Activated B cell treated with CpG ODN at 0.5 μM for 24 hours (primary cell): ENCODE results near the gene NPR1. TPM values are rescaled to one million over a fixed set of nuclear protein-coding genes. Genes with fewer than 3 reads are reported as not detected.

Experiments used
- ATAC-seq: fragments of 200-7000 bp; cut with Tn5 transposase; one replicate; pipeline ENCODE4 v1.10.0; 2021; ENCODE audit warnings: low read depth, mild to moderate bottlenecking, moderate library complexity
- CTCF ChIA-PET: fragments of 350-600 bp; sonication (Branson Sonifier 250); formaldehyde crosslinking; loops from one replicate; lab custom pipeline; 2021; ENCODE audit warnings: antibody characterized with exemption; lab: Charles Lee
- POLR2A ChIA-PET: fragments of 350-600 bp; sonication (Branson Sonifier 250); formaldehyde crosslinking; loops from one replicate; lab custom pipeline; 2021; ENCODE audit warnings: antibody characterized with exemption; lab: Charles Lee
- DNase-seq: peaks from one replicate; pipeline ENCODE4 v3.0.0; 2022
- H3K27ac Mint-ChIP-seq: one replicate; pipeline ENCODE4 v1.8.0; 2020; ENCODE audit warnings: mixed read lengths
- H3K27me3 Mint-ChIP-seq: one replicate; pipeline ENCODE4 v1.8.0; 2021; ENCODE audit warnings: mixed read lengths
- H3K36me3 Mint-ChIP-seq: one replicate; pipeline ENCODE4 v1.8.0; 2021; ENCODE audit warnings: low read depth, mixed read lengths
- H3K4me1 Mint-ChIP-seq: one replicate; pipeline ENCODE4 v1.8.0; 2021; ENCODE audit warnings: mixed read lengths
- H3K4me3 Mint-ChIP-seq: one replicate; pipeline ENCODE4 v1.8.0; 2020; ENCODE audit warnings: mild to moderate bottlenecking, mixed read lengths
- H3K9me3 Mint-ChIP-seq: one replicate; pipeline ENCODE4 v1.8.0; 2020; ENCODE audit warnings: mixed read lengths
- intact Hi-C: fragments of 100-400 bp; cut with micrococcal nuclease; formaldehyde crosslinking; loops from one replicate; pipeline ENCODE4 v1.15.1; 2024
- total RNA-seq: library from RNA; stranded (reverse); gene quantifications from 2 replicates; pipeline ENCODE4 v1.2.3, GENCODE V29; 2022
- TF ChIP-seq, protein P1 (sequence below): fragments of 200-600 bp; IDR thresholded peaks from one replicate; pipeline ENCODE4 v1.8.0; 2022; ENCODE audit warnings: antibody characterized with exemption, mild to moderate bottlenecking

Gene NPR1
- total RNA-seq, 1 donor from 2014 or later, result 0.82 TPM

DNA sequence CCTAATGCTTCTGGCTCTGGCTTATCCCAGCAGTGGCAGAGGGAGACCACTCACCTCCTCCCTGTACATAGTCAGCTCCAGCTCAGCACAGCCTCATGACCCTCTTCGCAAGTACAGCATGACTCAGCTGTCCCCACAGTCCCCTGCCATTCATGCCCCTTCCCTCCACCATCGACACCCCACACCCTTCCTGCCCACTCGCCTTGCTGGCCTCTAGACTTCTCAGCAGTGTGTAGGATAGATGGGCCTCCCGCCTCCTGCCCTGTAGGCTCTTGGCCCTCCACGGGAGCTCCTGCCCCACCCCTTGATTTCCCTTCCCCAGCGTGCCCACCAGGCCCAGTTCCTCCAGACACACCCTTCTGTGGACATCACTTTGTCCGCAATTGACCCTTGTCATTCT lies 9.8 kb downstream of the NPR1 start:
- Mint-ChIP-seq H3K36me3 (no peaks in the 10 kb centered on the region), H3K4me3 (no peak overlapping the region), H3K4me1 (peaks cover 7% of the 10 kb centered on the region), H3K27me3 (peaks cover 19% of the 10 kb centered on the region), H3K27ac (no peak overlapping the region), H3K9me3 (no peaks in the 10 kb centered on the region)
- TF ChIP-seq, protein P1, sequence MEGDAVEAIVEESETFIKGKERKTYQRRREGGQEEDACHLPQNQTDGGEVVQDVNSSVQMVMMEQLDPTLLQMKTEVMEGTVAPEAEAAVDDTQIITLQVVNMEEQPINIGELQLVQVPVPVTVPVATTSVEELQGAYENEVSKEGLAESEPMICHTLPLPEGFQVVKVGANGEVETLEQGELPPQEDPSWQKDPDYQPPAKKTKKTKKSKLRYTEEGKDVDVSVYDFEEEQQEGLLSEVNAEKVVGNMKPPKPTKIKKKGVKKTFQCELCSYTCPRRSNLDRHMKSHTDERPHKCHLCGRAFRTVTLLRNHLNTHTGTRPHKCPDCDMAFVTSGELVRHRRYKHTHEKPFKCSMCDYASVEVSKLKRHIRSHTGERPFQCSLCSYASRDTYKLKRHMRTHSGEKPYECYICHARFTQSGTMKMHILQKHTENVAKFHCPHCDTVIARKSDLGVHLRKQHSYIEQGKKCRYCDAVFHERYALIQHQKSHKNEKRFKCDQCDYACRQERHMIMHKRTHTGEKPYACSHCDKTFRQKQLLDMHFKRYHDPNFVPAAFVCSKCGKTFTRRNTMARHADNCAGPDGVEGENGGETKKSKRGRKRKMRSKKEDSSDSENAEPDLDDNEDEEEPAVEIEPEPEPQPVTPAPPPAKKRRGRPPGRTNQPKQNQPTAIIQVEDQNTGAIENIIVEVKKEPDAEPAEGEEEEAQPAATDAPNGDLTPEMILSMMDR, result no peak
- ATAC-seq (no peak), DNase-seq (no peak)
- ChIA-PET POLR2A (no interaction called here), CTCF (no interaction called here)
- intact Hi-C loops, result no loop called here

DNA sequence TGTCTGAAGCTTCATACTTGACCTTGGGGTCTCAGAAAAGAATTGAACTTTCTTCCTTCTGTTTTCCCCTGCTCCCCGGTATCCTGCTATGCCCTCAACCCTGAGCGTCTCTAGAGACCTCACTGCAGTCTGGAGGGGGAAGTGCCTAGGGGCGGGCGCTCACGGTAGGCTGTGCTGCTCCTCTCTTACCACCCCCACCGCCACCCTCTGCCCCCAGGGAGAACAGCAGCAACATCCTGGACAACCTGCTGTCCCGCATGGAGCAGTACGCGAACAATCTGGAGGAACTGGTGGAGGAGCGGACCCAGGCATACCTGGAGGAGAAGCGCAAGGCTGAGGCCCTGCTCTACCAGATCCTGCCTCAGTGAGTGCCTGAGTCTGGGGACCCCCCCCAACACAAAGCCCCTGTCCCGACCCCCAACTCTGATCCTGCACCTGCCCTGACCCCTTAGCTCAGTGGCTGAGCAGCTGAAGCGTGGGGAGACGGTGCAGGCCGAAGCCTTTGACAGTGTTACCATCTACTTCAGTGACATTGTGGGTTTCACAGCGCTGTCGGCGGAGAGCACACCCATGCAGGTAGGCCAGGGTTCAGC lies 10.3 kb downstream of the NPR1 start:
- ChIA-PET POLR2A (no interaction called here), CTCF (no interaction called here)

DNA sequence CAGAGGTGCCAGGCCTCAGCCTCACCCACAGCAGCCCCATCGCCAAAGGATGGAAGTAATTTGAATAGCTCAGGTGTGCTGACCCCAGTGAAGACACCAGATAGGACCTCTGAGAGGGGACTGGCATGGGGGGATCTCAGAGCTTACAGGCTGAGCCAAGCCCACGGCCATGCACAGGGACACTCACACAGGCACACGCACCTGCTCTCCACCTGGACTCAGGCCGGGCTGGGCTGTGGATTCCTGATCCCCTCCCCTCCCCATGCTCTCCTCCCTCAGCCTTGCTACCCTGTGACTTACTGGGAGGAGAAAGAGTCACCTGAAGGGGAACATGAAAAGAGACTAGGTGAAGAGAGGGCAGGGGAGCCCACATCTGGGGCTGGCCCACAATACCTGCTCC lies 15.0 kb downstream of the NPR1 start:
- Mint-ChIP-seq H3K4me3 (no peak overlapping the region), H3K9me3 (no peaks in the 10 kb centered on the region), H3K27me3 (peaks cover 2% of the 10 kb centered on the region), H3K36me3 (no peaks in the 10 kb centered on the region), H3K27ac (no peak overlapping the region), H3K4me1 (peaks cover 7% of the 10 kb centered on the region)
- ChIA-PET CTCF (no interaction called here), POLR2A (no interaction called here)
- intact Hi-C loops, result no loop called here
- TF ChIP-seq, protein P1, result no peak
- ATAC-seq, result no peak
- DNase-seq, result no peak

More for the DNA sequence above, 10.3 kb downstream of the NPR1 start:
- no peaks in the 10 kb centered on the region for H3K9me3 Mint-ChIP-seq
- TF ChIP-seq, protein P1, result no peak
- no peaks in the 10 kb centered on the region for H3K36me3 Mint-ChIP-seq
- ATAC-seq (no peak), DNase-seq (no peak)
- no peak overlapping the region for H3K4me3 Mint-ChIP-seq
- intact Hi-C loops, result no loop called here
- peaks cover 17% of the 10 kb centered on the region for H3K27me3 Mint-ChIP-seq
- H3K27ac Mint-ChIP-seq, result no peak overlapping the region
- peaks cover 7% of the 10 kb centered on the region for H3K4me1 Mint-ChIP-seq

DNA sequence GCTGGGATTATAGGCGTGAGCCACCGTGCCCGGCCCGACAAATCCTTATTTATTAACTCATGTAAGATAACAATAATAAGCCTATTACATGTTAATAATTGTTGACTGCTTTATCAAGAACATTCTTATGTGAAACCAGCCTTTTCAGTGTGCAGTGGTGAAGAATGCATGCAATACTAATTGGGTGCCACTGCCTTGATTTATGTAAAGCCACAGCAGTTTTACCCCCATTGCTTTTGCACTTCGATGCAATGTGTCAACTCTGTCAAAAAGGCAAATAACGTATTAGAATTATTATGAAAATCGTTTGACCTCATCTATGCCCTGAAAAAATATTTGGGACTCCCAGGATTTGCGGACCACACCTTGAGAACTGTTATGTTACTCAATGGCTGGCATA lies 18.3 kb downstream of the NPR1 start:
- H3K36me3 Mint-ChIP-seq, result no peaks in the 10 kb centered on the region
- H3K27me3 Mint-ChIP-seq, result no peaks in the 10 kb centered on the region
- POLR2A ChIA-PET, result interaction anchor here (1.1 kb wide), 1 partner anchor 294 kb away, joined by 3 read pairs; the partner anchor contains the start of gene RPS27
- H3K4me3 Mint-ChIP-seq, result no peak overlapping the region
- CTCF ChIA-PET, result no interaction called here
- H3K9me3 Mint-ChIP-seq, result no peaks in the 10 kb centered on the region
- no peak overlapping the region for H3K27ac Mint-ChIP-seq
- H3K4me1 Mint-ChIP-seq, result peaks cover 4% of the 10 kb centered on the region
- TF ChIP-seq, protein P1, result no peak
- ATAC-seq (no peak), DNase-seq (no peak)
- intact Hi-C loops, result no loop called here

DNA sequence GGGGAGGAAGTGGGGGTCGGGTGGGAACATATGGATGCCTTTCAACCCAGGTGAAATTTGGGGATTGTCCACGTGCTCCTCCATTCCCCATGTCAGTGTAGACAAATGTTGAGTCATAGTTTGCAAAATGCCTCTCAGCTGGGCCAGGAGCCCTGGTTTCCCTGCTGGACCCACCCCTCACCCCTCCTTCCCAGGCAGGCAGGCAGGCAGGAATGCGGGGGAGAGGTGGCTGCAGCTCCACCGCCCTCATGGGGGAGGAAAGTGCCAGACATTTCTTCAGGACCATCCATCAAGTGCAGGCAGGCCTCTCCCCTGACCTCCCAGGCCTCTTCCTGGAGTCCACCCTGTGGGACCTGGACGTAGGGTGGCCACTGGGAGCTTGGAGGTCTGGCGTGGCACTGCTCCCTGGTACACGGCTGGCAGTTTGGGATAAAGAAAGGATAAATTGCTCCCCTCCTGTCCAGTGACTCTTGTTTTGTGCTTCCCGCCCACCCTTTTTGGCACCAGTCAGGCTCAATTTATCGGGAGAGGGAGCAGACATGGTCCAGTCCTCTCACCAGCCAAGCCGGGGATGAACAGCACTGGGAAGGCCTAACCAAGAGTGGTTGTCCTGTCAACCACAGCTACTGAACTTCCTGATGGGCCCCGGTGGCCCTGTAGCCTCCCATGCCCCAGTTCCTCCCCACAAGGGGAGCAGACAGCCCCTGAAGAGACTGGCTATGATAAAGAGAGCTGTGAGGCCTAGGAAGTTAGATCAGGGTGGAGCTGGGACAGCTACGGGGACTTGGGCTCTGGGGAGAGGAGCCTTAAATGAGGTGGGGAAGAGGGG lies 18.9 kb downstream of the NPR1 start:
- POLR2A ChIA-PET, result interaction anchor here (0.5 kb wide), 1 partner anchor 35 kb away, joined by 3 read pairs; no protein-coding TSS in a partner anchor
- CTCF ChIA-PET, result interaction anchor here (1.0 kb wide), 1 partner anchor 17 kb away, joined by 3 read pairs; no protein-coding TSS in a partner anchor
- H3K27ac Mint-ChIP-seq, result no peak overlapping the region

More for the DNA sequence above, 18.9 kb downstream of the NPR1 start:
- intact Hi-C loops, result no loop called here
- DNase-seq, result no peak
- H3K36me3 Mint-ChIP-seq, result no peaks in the 10 kb centered on the region
- ATAC-seq, result no peak
- H3K27me3 Mint-ChIP-seq, result no peaks in the 10 kb centered on the region
- H3K9me3 Mint-ChIP-seq, result no peaks in the 10 kb centered on the region
- TF ChIP-seq, protein P1, result no peak
- H3K4me1 Mint-ChIP-seq, result peaks cover 4% of the 10 kb centered on the region
- peak overlapping the region; percentile 57 for H3K4me3 Mint-ChIP-seq
